ENCODE measurements around the gene NOTCH2NLA.
"Not testable (repeated sequence)": the region's sequence is repeated elsewhere in the genome, so short reads cannot be mapped to it uniquely, and the experiment has no call there.

Gene NOTCH2NLA
- long read RNA-seq, transcript NOTCH2NLA-201 (5 exons, 1,874 nt): major isoform, 32 of 34 reads
- long read RNA-seq, partial matches to known transcripts: 0 of 34 reads
- long read RNA-seq, other reads (novel, unspliced or antisense): 2 of 34 reads

- Histone ChIP-seq H3K4me3 (replicated peaks; ENCODE audit: insufficient read depth, low read length) (peak within 1 kb of the TSS; percentile 49), H3K27ac (replicated peaks) (peak within 1 kb of the TSS; percentile 57)
- peak in 1 of 2 experiments; percentile 1 for DNase-seq (ENCODE audit: low read depth in 1 of 2, low spot score in 1 of 2)
- not testable (repeated sequence) for H3K27me3 ChIP-seq (ENCODE audit: insufficient read depth, poor library complexity, severe bottlenecking)
Measured at GRCh38 chr1:146228710-146229477, at the start of gene NOTCH2NLA. NOTCH2NLA (minus strand) TSS chr1:146229021; CDS start chr1:146189337, 39,684 bp downstream.

- not testable (repeated sequence) for DNase-seq (ENCODE audit: low read depth in 1 of 2, low spot score in 1 of 2); H3K27ac ChIP-seq (replicated peaks); H3K4me3 ChIP-seq (replicated peaks; ENCODE audit: insufficient read depth, low read length); H3K27me3 ChIP-seq (ENCODE audit: insufficient read depth, poor library complexity, severe bottlenecking)
Measured at GRCh38 chr1:146278346-146278745, 49.5 kb upstream of the NOTCH2NLA start.

GRCh38 chr1:146277087-146277486 is 48.3 kb upstream of the NOTCH2NLA start:
- not testable (repeated sequence) for DNase-seq (ENCODE audit: low read depth in 1 of 2, low spot score in 1 of 2); H3K4me3 ChIP-seq (replicated peaks; ENCODE audit: insufficient read depth, low read length); H3K27ac ChIP-seq (replicated peaks); H3K27me3 ChIP-seq (ENCODE audit: insufficient read depth, poor library complexity, severe bottlenecking)

GRCh38 chr1:146274083-146274482 is 45.3 kb upstream of the NOTCH2NLA start:
- not testable (repeated sequence) for H3K27me3 ChIP-seq (ENCODE audit: insufficient read depth, poor library complexity, severe bottlenecking); DNase-seq (ENCODE audit: low read depth in 1 of 2, low spot score in 1 of 2); H3K4me3 ChIP-seq (replicated peaks; ENCODE audit: insufficient read depth, low read length); H3K27ac ChIP-seq (replicated peaks)

- not testable (repeated sequence) for H3K27me3 ChIP-seq (ENCODE audit: insufficient read depth, poor library complexity, severe bottlenecking); H3K4me3 ChIP-seq (replicated peaks; ENCODE audit: insufficient read depth, low read length); H3K27ac ChIP-seq (replicated peaks); DNase-seq (ENCODE audit: low read depth in 1 of 2, low spot score in 1 of 2)
Measured at GRCh38 chr1:146273194-146273593, 44.4 kb upstream of the NOTCH2NLA start.

GRCh38 chr1:146272734-146273133 is 43.9 kb upstream of the NOTCH2NLA start:
- DNase-seq (ENCODE audit: low read depth in 1 of 2, low spot score in 1 of 2); H3K27me3 ChIP-seq (ENCODE audit: insufficient read depth, poor library complexity, severe bottlenecking); H3K27ac ChIP-seq (replicated peaks); H3K4me3 ChIP-seq (replicated peaks; ENCODE audit: insufficient read depth, low read length): not testable (repeated sequence)

GRCh38 chr1:146271977-146272376 is 43.2 kb upstream of the NOTCH2NLA start:
- not testable (repeated sequence) for H3K27me3 ChIP-seq (ENCODE audit: insufficient read depth, poor library complexity, severe bottlenecking); DNase-seq (ENCODE audit: low read depth in 1 of 2, low spot score in 1 of 2); H3K27ac ChIP-seq (replicated peaks); H3K4me3 ChIP-seq (replicated peaks; ENCODE audit: insufficient read depth, low read length)

GRCh38 chr1:146270129-146270528 is 41.3 kb upstream of the NOTCH2NLA start:
- DNase-seq (ENCODE audit: low read depth in 1 of 2, low spot score in 1 of 2); H3K4me3 ChIP-seq (replicated peaks; ENCODE audit: insufficient read depth, low read length); H3K27me3 ChIP-seq (ENCODE audit: insufficient read depth, poor library complexity, severe bottlenecking); H3K27ac ChIP-seq (replicated peaks): not testable (repeated sequence)

- not testable (repeated sequence) for H3K27ac ChIP-seq (replicated peaks); DNase-seq (ENCODE audit: low read depth in 1 of 2, low spot score in 1 of 2); H3K4me3 ChIP-seq (replicated peaks; ENCODE audit: insufficient read depth, low read length); H3K27me3 ChIP-seq (ENCODE audit: insufficient read depth, poor library complexity, severe bottlenecking)
Measured at GRCh38 chr1:146266179-146266748, 37.4 kb upstream of the NOTCH2NLA start.

- H3K27ac ChIP-seq (replicated peaks); H3K27me3 ChIP-seq (ENCODE audit: insufficient read depth, poor library complexity, severe bottlenecking); H3K4me3 ChIP-seq (replicated peaks; ENCODE audit: insufficient read depth, low read length); DNase-seq (ENCODE audit: low read depth in 1 of 2, low spot score in 1 of 2): not testable (repeated sequence)
Measured at GRCh38 chr1:146264761-146265160, 35.9 kb upstream of the NOTCH2NLA start.

- H3K4me3 ChIP-seq (replicated peaks; ENCODE audit: insufficient read depth, low read length); DNase-seq (ENCODE audit: low read depth in 1 of 2, low spot score in 1 of 2); H3K27me3 ChIP-seq (ENCODE audit: insufficient read depth, poor library complexity, severe bottlenecking); H3K27ac ChIP-seq (replicated peaks): not testable (repeated sequence)
Measured at GRCh38 chr1:146260006-146260730, 31.3 kb upstream of the NOTCH2NLA start.

- not testable (repeated sequence) for DNase-seq (ENCODE audit: low read depth in 1 of 2, low spot score in 1 of 2); H3K27ac ChIP-seq (replicated peaks); H3K27me3 ChIP-seq (ENCODE audit: insufficient read depth, poor library complexity, severe bottlenecking); H3K4me3 ChIP-seq (replicated peaks; ENCODE audit: insufficient read depth, low read length)
Measured at GRCh38 chr1:146257992-146258552, 29.3 kb upstream of the NOTCH2NLA start.

GRCh38 chr1:146254569-146255197 is 25.9 kb upstream of the NOTCH2NLA start:
- not testable (repeated sequence) for H3K4me3 ChIP-seq (replicated peaks; ENCODE audit: insufficient read depth, low read length); H3K27ac ChIP-seq (replicated peaks); H3K27me3 ChIP-seq (ENCODE audit: insufficient read depth, poor library complexity, severe bottlenecking)
- peak in 1 of 2 experiments; percentile 0 for DNase-seq (ENCODE audit: low read depth in 1 of 2, low spot score in 1 of 2)

GRCh38 chr1:146253249-146253855 is 24.5 kb upstream of the NOTCH2NLA start:
- not testable (repeated sequence) for H3K27ac ChIP-seq (replicated peaks); DNase-seq (ENCODE audit: low read depth in 1 of 2, low spot score in 1 of 2); H3K4me3 ChIP-seq (replicated peaks; ENCODE audit: insufficient read depth, low read length); H3K27me3 ChIP-seq (ENCODE audit: insufficient read depth, poor library complexity, severe bottlenecking)
